Ovary (tissue), 9 donors: ENCODE results near the gene PHACTR1. TPM values are rescaled to one million over a fixed set of nuclear protein-coding genes. Genes with fewer than 3 reads are reported as not detected.
"Not testable (repeated sequence)": the region's sequence is repeated elsewhere in the genome, so short reads cannot be mapped to it uniquely, and the experiment has no call there.

ENCODE experiments used
- DNase-seq, 5 donors: peaks; one replicate each; pipeline ENCODE4 v3.0.0-alpha.2; 2019 to 2020
- H3K27ac ChIP-seq, 2 donors: fragments of 200-600 bp; one replicate each; pipeline versions ENCODE4 v1.5.1 to v1.8.0; 2019 to 2022
- H3K27me3 ChIP-seq: fragments of 200-600 bp; one replicate; pipeline ENCODE4 v1.8.0; 2022
- H3K36me3 ChIP-seq: fragments of 200-600 bp; sonication (generic); one replicate; pipeline ENCODE4 v1.5.1; 2019
- H3K4me1 ChIP-seq: one replicate; pipeline ENCODE4 v1.8.1; 2013; ENCODE audit warnings: mild to moderate bottlenecking, moderate library complexity; ENCODE audit not compliant: insufficient read depth
- H3K4me3 ChIP-seq: fragments of 200-600 bp; sonication (generic); one replicate; pipeline ENCODE4 v1.5.1; 2017
- H3K9me3 ChIP-seq, 2 donors: fragments of 200-600 bp in 1 of 2; sonication (generic) in 1 of 2; one replicate each; pipeline versions ENCODE4 v1.5.1 to v1.8.1; 2013 to 2019; ENCODE audit warnings: mild to moderate bottlenecking in 1 of 2, moderate library complexity in 1 of 2
- EP300 ChIP-seq: sonication (generic); formaldehyde crosslinking; IDR thresholded peaks from one replicate; pipeline ENCODE4 v1.6.1; 2017; ENCODE audit warnings: antibody characterized with exemption
- POLR2A ChIP-seq: fragments of 450-650 bp; IDR thresholded peaks from one replicate; pipeline ENCODE4 v1.6.1; 2017; ENCODE audit warnings: antibody characterized with exemption, mild to moderate bottlenecking, moderate library complexity
- WGBS, 3 donors: extraction: QIAGEN DNeasy Blood & Tissue Kit in 1 of 3; methylation state at CpG; one replicate each; pipeline versions ENCODE4 v1.1.5 to v1.1.7; 2013 to 2017; 5-methylcytosine and 5-hydroxymethylcytosine counted together
- intact Hi-C, 4 donors: fragments of 100-400 bp; cut with DNase I; formaldehyde crosslinking; loops; one replicate each; pipeline versions ENCODE4 v1.11.0 to v1.15.1; 2022 to 2023
- polyA plus RNA-seq, 2 donors: library from polyadenylated mRNA; stranded (reverse); fragments of 200-250 nt in 1 of 2; fragments of 350-450 nt in 1 of 2; fragmentation: Illumina TruSeq in 1 of 2; extraction: RNeasy Lipid Tissue Mini Kit (QIAGEN cat#74804) in 1 of 2; gene quantifications; one replicate each; pipeline ENCODE4 v1.2.3, GENCODE V29; 2013 to 2014
- total RNA-seq, 7 donors: library from RNA; depleted of rRNA in 2 of 7; stranded (reverse); fragments of >200 nt in 2 of 7; fragmentation: NEBNext Ultra II Directional in 3 of 7; extraction: Animal tissue kit (Norgen Biotek cat#: 25700) in 3 of 7; gene quantifications; one replicate each; pipeline versions ENCODE4 v1.1.0 to v1.2.4, GENCODE V29; 2016 to 2023
- TF ChIP-seq, protein P1 (sequence below), 3 donors: fragments of 450-650 bp in 2 of 3; fragments of 200-600 bp in 1 of 3; IDR thresholded peaks; one replicate each; pipeline versions ENCODE4 v1.5.1 to v1.8.0; 2016 to 2022; ENCODE audit warnings: antibody characterized with exemption in 3 of 3, mild to moderate bottlenecking in 1 of 3
- donor health status: DM: no; HTN: no; CAD: no; lungs with moderate emphysema.
- donor health status: DM: no; HTN: no; CAD: no.
- donor health status: Bipolar disorder and iron deficiency.
- donor health status: DM: yes; HTN: yes; CAD: no.
- donor health status: DM: no; HTN: no; CAD: no.
- donor health status: DM: yes; HTN: yes; CAD: no.

Gene PHACTR1
- total and polyA plus RNA-seq, 9 donors: 0.48 to 10.9 (median 3.7) TPM

DNA sequence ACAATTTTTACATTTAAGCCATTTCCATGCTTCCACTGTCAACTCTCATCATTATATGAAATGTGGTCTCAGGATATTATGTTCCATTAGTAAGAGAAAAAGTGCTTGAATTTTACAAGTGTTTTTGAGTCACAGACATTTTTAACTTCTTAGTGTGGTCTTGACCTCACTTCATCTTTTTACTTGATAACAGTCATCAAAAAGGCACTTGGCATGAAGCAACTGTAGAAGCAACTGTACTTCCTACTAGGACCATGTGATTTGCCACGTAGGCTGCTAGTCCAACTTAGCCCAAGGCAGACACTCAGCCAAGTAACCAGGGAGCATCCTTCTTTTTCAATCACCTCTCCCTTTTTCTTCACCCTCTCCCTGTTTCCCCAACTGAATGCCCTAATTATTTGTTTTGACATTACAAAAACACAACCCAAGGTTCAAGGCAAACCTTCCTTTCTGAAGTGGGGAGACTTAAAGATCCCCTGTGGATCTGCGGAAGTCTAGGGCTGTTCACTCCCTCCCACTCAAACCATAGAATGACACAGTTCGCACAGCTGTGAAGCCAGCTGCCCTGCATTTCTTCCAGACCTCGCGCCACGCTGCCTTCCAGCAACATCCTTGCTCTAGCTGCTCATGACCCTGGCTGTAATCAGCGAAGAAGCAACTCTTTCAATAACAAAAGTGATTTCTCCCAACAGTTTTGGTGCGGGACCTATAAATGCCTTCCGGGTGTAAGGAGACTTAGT is 45.0 kb downstream of the PHACTR1 start:
- Histone ChIP-seq H3K9me3 (no peaks in the 10 kb centered on the region), H3K36me3 (no peaks in the 10 kb centered on the region), H3K4me3 (no peak overlapping the region), H3K4me1 (no peaks in the 10 kb centered on the region), H3K27ac (no peak overlapping the region), H3K27me3 (no peaks in the 10 kb centered on the region)
- TF ChIP-seq, protein P1, sequence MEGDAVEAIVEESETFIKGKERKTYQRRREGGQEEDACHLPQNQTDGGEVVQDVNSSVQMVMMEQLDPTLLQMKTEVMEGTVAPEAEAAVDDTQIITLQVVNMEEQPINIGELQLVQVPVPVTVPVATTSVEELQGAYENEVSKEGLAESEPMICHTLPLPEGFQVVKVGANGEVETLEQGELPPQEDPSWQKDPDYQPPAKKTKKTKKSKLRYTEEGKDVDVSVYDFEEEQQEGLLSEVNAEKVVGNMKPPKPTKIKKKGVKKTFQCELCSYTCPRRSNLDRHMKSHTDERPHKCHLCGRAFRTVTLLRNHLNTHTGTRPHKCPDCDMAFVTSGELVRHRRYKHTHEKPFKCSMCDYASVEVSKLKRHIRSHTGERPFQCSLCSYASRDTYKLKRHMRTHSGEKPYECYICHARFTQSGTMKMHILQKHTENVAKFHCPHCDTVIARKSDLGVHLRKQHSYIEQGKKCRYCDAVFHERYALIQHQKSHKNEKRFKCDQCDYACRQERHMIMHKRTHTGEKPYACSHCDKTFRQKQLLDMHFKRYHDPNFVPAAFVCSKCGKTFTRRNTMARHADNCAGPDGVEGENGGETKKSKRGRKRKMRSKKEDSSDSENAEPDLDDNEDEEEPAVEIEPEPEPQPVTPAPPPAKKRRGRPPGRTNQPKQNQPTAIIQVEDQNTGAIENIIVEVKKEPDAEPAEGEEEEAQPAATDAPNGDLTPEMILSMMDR (IDR thresholded peaks at IDR 0.05): no peak
- TF ChIP-seq POLR2A (no peak), EP300 (no peak)
- intact Hi-C loops: no loop called here
- whole genome bisulfite sequencing, 3 donors: 9 to 42% (median 9%) methylated on average over 9 of the region's 9 CpGs
- no peak for DNase-seq

GRCh38 chr6:12762731-12763434 is 46.3 kb downstream of the PHACTR1 start:
- H3K27me3 ChIP-seq, H3K27ac ChIP-seq, DNase-seq, H3K9me3 ChIP-seq, H3K4me1 ChIP-seq, H3K36me3 ChIP-seq, intact Hi-C loops, H3K4me3 ChIP-seq: not testable (repeated sequence)
- WGBS, 3 donors: 84 to 88% (median 87%) methylated on average over 12 of the region's 12 CpGs

DNA sequence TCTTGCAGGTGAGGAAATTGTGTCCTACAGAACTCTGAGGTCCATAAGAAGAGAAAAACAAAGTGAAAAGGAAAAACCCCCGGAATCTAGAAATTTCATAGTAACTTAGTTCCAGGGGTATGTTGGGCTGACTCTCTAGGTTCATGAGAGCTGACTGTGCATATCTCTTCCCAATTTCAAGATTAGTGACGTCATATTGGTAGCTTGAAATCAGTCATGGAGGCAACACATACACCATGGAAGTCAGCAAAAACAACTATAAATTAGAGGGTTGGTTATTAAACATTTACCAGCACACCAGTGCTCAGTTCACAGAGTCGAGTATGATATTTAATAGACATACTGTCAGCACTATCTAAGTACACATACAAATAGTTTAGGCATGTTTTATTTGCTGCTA is 49.8 kb downstream of the PHACTR1 start:
- H3K27ac ChIP-seq: no peak overlapping the region
- H3K4me3 ChIP-seq: no peak overlapping the region
- no peak for DNase-seq
- no peaks in the 10 kb centered on the region for H3K9me3 ChIP-seq
- WGBS, 3 donors: 71 to 80% (median 73%) methylated on average over 3 of the region's 3 CpGs
- intact Hi-C loops: no loop called here
- TF ChIP-seq, protein P1 (IDR thresholded peaks at IDR 0.05): no peak
- no peak for TF ChIP-seq POLR2A
- TF ChIP-seq EP300: no peak
- H3K27me3 ChIP-seq: no peaks in the 10 kb centered on the region
- H3K4me1 ChIP-seq: no peaks in the 10 kb centered on the region
- no peaks in the 10 kb centered on the region for H3K36me3 ChIP-seq

DNA sequence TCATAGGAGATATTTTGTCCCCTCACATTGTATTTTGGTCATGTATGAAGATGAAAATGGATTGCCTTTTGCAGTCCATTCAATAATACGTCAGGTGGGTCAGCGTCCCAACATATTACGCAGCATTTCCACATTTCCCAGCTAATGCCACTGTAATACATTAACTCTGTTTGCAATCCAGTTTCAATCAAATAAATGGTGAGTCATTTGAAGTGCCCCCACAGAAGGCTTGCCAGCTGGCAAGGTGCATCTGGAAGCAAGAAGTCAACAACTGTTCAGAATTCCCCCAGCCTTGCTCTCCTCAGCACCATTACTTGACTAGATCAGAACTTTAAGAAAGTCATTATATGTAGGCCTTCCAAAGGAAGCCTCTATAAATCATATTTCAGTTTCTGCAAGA is 50.4 kb downstream of the PHACTR1 start:
- Histone ChIP-seq H3K9me3 (no peaks in the 10 kb centered on the region), H3K27ac (no peak overlapping the region), H3K36me3 (no peaks in the 10 kb centered on the region), H3K27me3 (no peaks in the 10 kb centered on the region), H3K4me3 (no peak overlapping the region), H3K4me1 (no peaks in the 10 kb centered on the region)
- DNase-seq: no peak
- TF ChIP-seq, protein P1 (IDR thresholded peaks at IDR 0.05): no peak
- no peak for TF ChIP-seq EP300
- TF ChIP-seq POLR2A: no peak
- intact Hi-C loops: no loop called here
- WGBS, 3 donors: 91 to 94% (median 93%) methylated on average over 3 of the region's 3 CpGs
